ENCODE data around the gene JPT2.
A peak's percentile ranks its signal among the peaks of the same experiment; 100 is the strongest.

JPT2 gene, protein sequence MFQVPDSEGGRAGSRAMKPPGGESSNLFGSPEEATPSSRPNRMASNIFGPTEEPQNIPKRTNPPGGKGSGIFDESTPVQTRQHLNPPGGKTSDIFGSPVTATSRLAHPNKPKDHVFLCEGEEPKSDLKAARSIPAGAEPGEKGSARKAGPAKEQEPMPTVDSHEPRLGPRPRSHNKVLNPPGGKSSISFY

DNA sequence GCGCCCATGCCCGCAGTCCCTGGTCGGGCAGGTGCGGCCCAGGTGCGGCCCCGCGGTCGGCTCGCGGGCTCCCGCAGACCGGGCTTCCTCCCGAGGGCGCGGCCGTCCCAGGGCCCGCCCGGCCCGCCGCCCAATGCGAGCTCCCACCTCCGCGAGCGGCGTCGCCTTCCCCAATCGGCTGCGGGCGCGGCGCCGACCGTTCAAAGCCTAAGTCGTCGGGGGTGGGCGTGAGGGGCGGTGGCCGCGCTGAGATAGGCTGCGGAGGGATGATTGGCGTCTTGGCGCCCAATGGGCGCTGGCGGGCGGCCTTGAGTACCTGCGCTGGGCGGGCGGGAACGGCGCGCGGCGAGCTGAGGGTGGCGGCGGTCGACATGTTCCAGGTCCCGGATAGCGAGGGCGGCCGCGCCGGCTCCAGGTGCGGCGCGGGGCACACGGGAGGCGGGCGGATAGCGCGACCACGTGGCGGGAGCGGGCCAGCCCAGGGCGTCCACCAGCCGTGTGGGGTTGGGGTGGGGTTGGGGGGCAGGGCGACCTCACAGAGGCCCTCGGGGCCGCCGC is at the start of gene JPT2:
Gene JPT2, plus strand, starts transcription at position 338 of the 558 bp plus-strand sequence. Its CDS starts 34 bp downstream, at position 372.
- DNase-seq: peak; percentile 88 to 92

DNA sequence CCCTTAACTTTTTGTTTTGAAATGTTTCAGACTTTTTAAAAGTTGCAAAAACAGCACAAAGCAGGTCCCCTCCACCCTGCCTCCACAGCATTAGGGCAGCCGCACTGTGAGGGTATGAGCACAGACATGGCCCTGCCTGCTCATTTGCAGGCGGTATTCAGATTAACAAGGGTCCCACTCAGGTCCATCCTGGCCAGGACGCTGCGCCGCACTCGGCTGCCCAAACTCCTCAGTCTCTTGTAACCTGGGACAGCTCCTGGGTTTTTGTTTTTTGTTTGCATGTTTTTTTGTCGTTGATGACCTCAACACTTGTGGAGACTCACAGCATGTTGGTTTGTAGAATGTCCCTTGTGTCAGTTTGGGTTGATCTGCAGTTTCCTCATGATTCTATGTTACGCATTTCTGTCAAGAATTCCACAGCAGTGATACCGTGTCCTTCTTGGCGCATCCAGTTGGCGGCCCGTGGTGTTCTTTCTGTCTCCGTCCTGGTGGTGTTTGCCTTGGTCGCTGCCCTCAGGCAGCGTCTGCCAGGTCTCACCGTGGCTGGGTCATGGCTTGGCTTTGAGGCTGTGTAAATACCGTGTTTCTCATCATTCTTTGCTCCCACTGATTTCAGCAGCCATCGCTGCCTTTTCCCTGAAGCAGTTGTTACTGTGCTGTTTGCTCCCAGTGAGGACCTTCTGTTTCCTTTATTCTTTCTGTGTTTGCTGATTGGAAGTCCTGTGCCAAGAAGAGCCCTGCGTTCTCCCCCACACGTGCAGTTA is 47.4 kb upstream of the JPT2 start:
- DNase-seq: no peak

DNA sequence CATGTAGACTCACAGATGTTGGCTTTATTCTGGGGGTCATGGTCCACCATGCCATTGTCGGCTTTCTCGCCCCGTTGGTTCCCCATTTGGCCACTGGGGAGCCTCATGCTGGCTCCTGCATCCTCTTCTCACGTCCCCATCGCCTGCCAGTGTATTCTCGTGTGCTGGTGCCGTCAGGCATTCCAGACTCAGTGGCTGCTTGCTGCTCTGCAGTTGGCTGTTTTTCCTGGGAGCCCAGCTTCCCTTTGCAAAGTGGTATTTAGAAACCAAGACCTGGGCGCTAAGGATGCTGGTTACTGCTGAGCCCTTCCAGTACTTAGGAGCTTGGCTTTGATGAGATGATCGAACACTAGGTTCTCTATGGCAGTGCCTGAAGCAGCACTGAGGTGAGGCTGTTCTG is 46.8 kb upstream of the JPT2 start:
- DNase-seq: no peak

DNA sequence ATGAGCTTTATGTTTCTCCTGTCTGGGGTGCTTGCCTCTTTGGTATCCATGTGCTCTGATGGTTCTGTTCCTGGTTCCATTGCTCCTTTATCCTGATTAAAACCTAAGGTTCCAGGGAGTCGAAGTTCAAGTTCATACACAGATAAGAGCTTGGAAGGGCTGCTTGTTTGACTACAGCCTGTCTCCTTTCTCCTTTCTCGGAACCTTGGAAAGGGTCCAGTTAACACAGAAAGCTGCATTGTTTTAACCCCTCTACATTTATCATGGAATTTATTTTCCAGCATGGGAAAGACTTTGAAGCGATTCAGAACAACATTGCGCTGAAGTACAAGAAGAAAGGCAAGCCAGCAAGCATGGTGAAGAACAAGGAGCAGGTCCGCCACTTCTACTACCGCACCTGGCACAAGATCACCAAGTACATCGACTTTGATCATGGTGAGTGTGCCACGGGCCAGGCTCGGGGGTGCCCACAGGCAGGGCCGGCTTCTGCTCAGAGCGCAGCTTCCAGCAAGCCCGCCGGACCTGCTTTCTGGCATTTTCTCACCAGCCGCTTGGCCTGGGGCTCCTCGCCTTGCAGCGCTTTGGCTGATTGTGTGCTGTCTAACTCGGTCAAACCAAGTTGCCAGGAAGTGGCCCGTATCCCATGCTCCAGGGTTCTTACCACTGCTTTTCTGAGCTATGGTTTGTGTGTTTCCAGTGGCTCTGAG is 46.0 kb upstream of the JPT2 start:
- DNase-seq: no peak

DNA sequence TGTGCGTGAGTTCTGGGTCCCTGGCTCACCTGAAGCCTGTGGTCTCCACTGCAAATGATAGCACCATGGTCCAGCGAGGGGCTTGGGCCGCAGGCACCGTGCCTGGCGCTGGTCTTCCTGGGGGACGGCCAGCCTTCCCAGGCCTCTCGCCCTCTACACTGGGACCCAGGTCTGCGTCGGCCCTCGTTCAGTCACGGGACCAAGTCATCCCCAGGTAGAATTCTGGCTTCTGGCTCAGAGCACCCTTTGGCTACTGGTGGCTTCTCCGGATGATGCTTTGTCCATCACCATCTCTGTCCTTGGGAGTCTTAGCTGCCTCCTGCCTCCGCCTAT is 45.5 kb upstream of the JPT2 start:
- DNase-seq: no peak

DNA sequence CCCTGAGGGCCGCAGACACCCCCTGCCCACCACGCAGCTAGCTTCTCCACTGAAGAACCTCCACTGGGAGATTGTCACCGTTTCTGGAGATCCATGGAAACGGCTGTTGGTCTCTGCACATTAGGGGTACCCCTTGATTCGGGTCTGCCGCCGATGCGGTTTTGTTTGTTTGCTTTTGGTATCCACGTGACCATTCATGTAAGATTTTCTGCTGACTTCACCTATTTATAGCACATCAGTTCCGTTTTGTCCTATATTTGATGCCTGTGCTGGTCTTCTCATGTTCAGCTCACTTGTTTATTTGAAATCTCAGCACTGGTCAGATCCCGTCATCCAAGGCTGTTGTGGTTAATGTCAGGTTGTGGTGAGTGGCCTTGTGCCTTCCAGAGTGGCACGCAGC is 44.8 kb upstream of the JPT2 start:
- no peak for DNase-seq

DNA sequence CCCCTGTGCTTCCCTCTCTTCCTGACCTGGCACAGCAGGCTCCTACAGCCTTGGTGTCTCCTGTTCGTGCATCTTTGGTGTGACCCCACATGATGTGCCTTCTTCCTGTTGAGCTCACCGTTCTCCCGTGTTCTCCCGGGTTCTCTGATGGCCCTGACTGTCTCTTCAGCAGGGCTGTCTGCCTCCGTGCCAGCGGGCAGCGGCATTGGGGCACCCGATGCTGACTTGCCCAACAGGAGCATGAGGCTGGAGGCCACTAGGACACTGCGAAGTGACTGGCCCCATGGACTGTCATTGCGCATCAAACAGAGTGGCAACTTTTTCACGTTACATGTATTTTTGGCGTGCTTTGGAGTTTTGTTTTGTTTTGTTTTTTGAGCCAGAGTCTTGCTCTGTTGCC is 43.5 kb upstream of the JPT2 start:
- DNase-seq: no peak

DNA sequence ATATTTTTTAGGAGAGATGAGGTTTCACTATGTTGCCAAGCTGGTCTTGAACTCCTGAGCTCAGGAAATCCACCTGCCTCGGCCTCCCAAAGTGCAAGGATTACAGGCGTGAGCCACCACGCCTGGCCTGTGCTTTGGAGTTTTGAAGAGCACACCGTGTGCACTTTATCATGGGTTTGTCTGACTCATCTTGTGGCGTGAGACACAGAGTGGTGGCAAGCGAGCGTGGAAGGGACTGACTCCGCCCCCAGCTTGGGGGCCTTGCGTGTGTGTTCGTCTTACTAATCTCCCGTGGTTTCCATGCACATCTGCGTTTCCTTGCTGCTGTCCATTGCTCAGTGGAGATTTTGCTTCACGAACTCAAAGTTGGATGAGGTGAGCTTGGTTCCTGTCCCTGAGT is 43.0 kb upstream of the JPT2 start:
- DNase-seq: no peak

DNA sequence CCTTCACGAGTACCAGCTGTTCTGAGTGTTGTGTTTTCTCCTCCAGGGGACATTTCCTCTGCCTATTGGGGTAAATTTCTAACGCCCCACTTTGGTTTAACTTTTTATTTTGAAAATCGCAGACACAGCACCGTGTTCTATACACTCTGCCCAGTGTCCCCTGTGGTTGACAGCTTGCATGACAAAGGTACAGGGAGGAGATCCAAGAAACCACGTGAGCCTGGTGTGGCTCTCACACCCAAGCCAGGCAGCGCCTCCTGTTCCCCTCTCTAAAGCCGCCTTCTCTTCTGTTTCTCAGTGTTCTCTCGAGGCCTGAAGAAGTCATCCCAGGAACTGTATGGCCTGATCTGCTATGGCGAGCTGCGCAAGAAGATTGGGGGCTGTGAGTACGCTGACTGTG is 40.6 kb upstream of the JPT2 start:
- no peak for DNase-seq

DNA sequence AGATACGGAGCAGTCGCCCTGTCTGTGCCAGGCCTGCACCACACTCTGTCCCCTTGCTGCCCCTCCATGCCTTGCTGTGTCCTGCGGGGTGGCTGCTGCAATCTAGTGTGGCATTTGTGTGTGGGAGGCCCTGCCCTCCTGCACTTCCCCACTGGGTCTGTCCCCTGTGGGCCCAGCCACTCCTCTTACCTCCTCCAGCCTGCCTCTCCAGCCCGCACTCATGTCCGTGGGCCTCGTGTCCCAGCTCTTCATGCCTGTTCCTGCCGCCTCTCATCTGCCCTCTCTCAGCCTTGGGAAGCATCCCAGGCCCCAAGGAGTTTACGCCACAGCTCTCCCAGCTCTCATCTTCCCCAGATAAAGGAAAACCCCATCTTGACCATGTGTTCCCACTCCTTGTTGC is 39.3 kb upstream of the JPT2 start:
- no peak for DNase-seq

DNA sequence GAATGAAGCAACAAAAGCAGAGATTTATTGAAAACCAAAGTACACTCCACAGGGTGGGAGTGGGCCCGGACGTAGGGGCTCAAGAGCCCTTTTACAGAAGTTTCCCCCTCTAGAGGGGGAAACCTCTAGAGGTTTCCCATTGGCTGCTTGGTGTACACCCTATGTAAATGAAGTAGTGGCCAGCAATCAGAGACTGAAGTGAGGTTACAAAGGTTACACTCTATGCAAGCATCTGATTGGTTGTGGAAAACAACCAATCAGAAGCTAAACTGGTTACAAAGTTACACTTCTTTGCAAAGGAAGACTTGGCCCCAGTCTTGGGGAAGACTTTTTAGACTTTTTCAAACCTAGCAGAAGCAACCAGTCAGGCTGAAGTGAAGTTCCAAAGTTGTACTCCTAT is 38.8 kb upstream of the JPT2 start:
- DNase-seq: no peak

DNA sequence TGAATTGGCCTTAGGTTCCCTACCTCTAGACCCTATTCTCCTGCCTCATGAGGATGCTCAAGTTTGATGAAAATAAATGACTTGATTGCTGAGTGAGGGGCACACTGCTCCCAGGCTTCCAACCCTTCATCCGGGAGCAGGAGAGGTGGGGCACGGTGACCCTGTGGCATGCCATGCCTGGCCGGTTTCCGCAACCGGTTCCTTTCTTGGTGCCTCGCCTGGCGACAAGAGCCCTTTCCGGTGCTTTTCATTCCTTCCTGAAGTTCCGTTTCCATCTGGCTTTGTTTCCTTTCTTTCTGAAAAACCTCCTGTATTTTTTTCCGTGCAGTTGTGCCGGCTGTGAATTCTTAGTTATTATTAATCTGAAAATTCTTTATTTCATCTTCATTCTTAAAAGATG is 38.2 kb upstream of the JPT2 start:
- no peak for DNase-seq

DNA sequence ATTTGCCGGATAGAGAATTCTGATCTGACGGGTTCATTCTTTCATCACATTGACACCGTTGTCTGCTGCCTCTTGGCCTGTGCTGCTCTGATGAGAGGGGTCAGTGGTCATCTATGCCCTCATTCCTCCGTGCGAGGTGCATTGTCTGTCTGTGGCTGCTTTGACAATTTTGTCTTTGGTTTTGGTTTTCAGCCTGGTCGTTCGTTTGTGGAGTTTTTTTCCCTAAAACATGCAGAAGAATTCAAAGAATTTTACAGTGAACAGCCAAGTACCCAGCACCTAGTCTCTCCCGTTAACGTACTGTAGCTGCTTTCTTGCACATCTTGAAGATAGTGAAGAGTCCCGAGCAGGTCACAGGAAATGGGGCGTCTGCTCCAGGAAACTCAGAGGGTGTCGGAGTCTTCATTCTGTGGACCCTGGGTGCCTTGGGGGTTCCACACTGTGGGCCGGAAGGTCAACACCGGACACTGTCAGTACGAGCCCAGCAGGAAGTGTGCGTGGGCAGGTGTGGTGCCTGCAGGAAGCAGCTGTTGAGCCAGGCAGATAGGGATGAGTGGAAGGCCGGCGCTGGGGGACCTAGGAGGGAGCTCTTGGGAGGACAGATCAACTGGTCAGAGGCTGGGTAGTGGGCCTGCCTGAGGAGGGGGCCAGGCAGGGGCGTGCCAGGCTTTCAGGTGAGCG is 37.7 kb upstream of the JPT2 start:
- DNase-seq: no peak

DNA sequence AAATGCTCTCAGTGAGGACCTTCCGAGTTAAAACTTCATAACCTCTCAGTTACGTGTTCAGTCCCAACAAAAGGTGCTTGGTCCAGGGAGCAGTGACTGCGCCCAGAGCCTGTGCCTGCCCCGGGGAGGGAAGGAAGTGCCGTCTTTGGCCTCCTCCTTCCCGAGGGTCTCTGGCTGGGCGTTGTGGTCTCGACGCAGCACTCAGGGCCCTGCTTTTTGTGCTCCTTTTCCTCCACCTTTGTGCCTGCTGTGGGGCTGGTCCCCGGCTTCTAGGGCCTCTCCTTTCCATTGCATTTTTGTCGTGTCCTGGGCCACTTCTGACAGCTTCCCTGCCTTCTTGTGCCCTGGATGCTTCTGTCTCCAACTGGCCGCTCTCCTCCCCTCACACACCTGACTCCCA is 36.8 kb upstream of the JPT2 start:
- no peak for DNase-seq

DNA sequence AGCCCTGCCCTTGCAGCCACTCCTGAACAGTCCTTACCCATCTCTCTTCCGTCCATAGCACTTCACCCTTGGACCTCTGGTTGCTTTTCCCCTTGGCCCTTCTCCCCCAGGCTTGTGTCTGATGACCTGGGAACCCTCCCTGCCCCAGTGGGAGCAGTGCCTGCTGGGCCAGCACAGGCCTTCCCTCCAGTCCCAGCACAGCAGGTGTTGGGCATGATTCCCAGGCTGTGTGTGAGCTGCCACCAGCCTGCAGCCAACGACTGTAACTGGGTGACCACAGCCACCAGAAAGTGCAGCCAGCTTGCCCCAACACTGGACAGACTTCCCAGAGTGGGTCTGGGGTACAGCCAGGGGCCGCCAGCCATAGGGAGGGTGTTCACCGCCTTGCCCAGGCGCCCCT is 35.9 kb upstream of the JPT2 start:
- no peak for DNase-seq

DNA sequence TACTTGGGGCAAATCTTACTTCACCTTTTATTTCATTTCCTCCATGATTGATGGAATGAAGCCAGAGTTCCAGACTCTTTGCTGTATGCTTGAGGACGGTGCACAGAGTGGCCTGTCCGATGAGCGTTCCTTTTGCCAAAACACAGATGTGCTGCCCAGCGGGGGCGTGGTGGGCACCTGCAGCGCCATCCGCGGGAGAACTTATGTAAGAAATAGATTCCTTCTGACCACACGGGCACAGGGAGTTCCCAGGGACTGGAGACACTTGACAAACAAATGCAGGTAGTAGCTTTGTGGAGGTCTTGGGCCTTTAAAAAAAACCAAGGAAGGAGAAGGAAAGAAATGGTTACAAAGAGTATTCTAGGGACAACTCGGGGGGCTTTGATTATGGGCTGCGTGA is 35.3 kb upstream of the JPT2 start:
- DNase-seq: no peak

DNA sequence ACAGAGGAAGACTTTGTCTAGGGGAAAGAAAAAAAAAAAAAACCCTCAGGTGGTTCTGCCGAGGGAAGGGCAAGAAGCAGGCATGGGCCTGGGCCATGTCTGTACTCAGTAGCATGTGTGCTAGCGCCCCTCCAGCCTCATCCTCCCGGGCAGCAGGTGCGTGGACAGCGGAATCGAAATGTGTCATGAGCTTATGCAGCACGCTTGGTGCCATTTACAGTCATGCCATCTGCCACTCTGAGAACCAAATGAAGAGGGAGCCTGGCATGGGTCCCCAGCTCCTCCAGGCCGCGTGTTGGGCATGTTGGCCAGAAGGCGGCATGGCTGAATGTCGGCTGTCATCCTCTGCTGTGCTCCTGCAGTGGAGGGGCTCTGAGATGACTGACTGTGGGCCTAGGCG is 34.6 kb upstream of the JPT2 start:
- DNase-seq: no peak

DNA sequence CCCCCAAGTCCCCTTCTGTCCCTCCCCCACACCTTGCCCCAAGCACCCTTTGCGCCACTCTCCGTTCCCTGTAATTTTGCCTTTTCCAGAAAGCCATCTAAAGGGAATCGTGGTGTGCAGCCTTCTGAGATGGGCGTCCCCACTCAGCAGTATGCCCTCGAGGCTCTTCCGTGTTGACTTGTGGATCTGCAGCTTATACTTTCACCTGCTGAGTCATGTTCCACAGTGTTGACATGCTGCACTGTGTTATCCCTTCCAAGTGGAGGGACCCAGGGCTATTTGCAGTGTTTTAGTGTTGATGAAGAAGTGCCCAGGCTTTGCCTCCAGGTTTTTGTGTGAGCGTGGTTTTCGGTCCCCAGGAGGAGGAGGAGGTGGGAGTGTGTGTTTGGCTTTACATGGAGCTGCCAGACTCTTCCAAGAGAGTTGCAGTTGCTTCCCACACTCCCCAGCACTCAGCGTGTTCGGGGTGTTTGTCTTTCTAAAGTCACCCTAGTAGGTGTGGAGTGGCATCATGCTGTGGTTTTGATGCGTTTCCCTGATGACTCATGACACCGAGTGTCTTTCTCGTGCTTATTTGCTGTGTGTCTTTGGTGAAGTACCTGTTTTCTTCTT is 32.1 kb upstream of the JPT2 start:
- no peak for DNase-seq

DNA sequence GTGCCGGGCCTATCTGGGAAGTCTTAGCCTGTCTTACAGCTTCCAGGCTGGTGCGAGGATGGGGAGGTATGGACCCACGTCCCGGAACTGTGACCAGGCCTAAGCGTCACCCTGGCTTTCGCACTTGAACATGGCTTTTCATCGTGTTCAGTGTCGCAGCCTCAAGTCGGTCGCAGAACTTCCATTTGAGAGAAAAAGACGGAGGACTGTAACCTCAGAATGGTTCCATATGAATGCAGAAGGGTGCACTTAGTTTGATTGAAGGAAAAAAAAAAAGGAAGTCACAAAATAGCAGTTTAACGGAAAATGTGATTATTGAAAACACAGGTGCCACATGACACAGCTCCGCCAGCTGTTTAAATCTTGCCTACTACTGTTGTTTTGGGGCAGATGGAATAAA is 30.2 kb upstream of the JPT2 start:
- DNase-seq: no peak

DNA sequence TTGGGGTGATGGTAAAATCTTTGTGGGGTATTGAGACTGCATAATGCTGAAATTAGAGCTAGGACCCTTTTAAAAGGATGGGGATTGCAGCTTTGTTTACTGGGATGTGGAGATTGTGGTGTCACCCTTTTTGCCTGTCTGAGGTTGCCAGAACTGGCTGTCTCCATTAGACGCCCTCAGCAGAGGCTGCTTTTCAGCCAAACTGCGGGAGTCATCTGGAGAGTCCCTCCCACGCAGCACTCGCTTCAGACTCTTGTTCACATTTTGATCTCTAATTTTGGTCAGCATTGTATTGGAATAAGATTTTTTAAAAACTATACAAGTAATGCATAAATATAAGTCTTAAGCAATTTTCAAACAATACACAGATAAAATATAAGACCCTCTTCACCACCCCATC is 27.9 kb upstream of the JPT2 start:
- no peak for DNase-seq

DNA sequence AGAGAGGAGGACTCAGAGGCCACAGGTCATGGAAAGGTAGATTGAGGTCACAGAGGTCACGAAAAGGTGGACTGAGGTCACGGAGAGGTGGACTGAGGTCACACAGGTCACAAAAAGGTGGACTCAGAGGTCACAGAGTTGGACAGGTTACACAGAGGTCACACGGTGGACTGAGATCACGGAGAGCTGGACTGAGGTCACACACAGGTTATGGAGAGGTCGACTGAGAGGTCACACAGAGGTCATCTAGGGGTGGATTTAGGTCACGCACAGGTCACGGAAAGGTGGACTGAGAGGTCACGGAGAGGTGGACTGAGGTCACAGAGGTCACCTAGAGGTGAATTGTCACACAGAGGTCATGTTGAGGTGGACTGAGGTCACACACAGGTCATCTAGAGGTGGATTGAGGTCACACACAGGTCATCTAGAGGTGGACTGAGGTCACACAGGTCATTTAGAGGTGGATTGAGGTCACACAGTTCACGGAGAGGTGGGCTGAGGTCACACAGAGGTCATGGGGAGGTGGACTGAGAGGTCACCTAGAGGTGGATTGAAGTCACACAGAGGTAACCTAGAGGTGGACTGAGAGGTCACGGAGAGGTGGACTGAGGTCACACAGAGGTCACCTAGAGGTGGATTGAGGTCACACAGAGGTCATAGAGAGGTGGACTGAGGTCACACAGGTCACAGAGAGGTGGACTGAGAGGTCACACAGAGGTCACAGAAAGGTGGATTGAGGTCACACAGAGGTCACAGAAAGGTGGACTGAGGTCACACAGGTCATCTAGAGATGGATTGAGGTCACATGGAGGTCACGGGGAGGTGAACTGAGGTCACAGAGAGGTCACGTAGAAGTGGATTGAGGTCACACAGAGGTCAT is 26.7 kb upstream of the JPT2 start:
- no peak for DNase-seq

DNA sequence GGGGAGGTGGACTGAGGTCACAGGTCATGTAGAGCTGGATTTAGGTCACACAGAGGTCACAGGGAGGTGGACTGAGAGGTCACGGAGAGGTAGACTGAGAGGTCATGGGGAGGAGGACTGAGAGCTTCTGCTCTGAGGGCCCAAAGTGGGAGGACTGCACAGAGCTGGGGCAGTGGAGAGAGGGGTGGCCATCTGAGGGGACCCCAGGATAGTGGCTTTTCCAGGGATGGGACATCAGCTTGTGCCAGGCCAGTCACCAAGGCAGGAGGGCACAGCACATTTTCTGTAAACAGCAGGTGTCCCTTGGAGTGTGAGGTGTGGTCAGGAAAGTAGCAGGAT is 26.1 kb upstream of the JPT2 start:
- DNase-seq: no peak

All from AML-193 (cell line).